ENCODE measurements around the gene IGF2BP2.

DNA sequence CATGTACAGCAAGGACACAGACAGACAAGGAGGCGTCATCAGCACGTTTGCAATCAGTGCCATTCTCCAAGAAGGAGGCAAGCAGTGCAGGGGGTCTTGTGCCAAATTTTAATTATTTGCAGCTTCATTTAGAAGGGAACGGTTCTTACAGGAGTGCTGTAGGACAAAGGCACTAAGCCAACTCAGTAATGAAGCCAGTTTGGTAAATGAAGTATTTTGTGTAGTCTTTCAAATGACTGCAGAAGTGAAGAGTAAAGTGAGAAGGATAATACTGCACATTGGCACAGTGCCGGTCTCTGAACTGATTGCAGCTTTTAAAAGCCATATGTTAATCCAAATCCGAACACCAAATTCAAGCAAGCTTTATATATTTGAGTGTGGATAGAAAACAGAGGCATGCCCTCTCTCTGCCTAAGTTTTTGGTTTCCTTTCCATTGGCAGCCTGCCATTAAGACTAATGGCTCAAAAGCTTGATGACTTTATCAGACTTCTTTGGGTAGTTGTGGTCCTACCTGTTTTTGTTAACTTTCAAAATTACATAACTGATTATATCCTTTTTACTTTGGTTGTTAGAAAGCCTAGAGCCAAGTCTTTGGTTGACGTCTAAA is 137.5 kb downstream of the IGF2BP2 start:
- TF ChIP-seq, protein P1, sequence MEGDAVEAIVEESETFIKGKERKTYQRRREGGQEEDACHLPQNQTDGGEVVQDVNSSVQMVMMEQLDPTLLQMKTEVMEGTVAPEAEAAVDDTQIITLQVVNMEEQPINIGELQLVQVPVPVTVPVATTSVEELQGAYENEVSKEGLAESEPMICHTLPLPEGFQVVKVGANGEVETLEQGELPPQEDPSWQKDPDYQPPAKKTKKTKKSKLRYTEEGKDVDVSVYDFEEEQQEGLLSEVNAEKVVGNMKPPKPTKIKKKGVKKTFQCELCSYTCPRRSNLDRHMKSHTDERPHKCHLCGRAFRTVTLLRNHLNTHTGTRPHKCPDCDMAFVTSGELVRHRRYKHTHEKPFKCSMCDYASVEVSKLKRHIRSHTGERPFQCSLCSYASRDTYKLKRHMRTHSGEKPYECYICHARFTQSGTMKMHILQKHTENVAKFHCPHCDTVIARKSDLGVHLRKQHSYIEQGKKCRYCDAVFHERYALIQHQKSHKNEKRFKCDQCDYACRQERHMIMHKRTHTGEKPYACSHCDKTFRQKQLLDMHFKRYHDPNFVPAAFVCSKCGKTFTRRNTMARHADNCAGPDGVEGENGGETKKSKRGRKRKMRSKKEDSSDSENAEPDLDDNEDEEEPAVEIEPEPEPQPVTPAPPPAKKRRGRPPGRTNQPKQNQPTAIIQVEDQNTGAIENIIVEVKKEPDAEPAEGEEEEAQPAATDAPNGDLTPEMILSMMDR (IDR thresholded peaks at IDR 0.05 in 2 of 3, conservative IDR thresholded peaks at IDR 0.05 in 1 of 3; ENCODE audit: borderline replicate concordance in 1 of 3, insufficient read depth in 1 of 3, low read depth in 2 of 3, low read length in 2 of 3) = no peak
- TF ChIP-seq TCF7L2 (IDR thresholded peaks at IDR 0.05; ENCODE audit: borderline replicate concordance, extremely low read depth, insufficient read depth, insufficient read length) (no peak), ATF3 (IDR thresholded peaks at IDR 0.05) (no peak)

Data from HCT116 (cell line).